Testis (tissue), 2 donors: ENCODE data around the gene ADAMTS5.

Experiments
- CTCF ChIP-seq, 3 experiments: fragments of 450-650 bp in 2 of 3; fragments of 200-600 bp in 1 of 3; sonication (generic) in 1 of 3; IDR thresholded peaks; one replicate each; pipeline ENCODE4 v1.5.1; 2016 to 2019; ENCODE audit warnings: antibody characterized with exemption in 3 of 3, mild to moderate bottlenecking in 2 of 3, moderate library complexity in 1 of 3
- POLR2A ChIP-seq: fragments of 450-650 bp; IDR thresholded peaks from one replicate; pipeline ENCODE4 v1.6.1; 2017; ENCODE audit warnings: antibody characterized with exemption, mild to moderate bottlenecking, moderate library complexity

- TF ChIP-seq CTCF (IDR thresholded peaks at IDR 0.05) (no peak), POLR2A (no peak)
Observed at GRCh38 chr21:26914557-26914956, 52.3 kb downstream of the ADAMTS5 start.
